RPMI7951 (cell line): Measurements from ENCODE around the gene FRMD4B. TPM values are rescaled to one million over a fixed set of nuclear protein-coding genes. Genes with fewer than 3 reads are reported as not detected.
"Not testable (repeated sequence)": the region's sequence is repeated elsewhere in the genome, so short reads cannot be mapped to it uniquely, and the experiment has no call there.

Experiments
- DNase-seq: peaks from one replicate; pipeline ENCODE4 v3.0.0-alpha.2; 2012; ENCODE audit warnings: low read depth
- total RNA-seq: library from RNA; depleted of rRNA; stranded (reverse); fragments of >200 nt; shearing (Covaris generic); gene quantifications from 2 replicates; pipeline ENCODE4 v1.2.3, GENCODE V29; 2014

FRMD4B gene
- total RNA-seq, 1 experiment from 2014 or later, result 2.6 TPM

DNA sequence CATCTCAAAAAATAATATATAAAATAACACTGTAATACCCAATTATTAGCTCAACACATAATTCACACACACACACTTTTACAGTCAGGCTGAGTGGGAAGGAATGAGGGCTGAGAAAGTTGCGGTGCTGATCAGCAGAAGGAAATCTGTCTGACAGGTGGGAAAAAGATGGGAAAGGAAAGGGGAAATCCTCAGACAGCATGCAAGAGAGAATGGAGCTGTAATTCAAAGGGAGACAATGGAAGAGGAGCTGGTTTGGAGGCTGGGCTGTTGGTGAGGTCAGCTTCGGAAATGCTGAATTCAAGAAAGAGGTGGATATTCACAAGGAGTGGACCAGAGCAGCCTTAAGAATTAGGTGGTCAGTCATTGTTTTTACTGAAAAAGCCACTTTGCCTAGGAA is 141.8 kb downstream of the FRMD4B start:
- no peak for DNase-seq

DNA sequence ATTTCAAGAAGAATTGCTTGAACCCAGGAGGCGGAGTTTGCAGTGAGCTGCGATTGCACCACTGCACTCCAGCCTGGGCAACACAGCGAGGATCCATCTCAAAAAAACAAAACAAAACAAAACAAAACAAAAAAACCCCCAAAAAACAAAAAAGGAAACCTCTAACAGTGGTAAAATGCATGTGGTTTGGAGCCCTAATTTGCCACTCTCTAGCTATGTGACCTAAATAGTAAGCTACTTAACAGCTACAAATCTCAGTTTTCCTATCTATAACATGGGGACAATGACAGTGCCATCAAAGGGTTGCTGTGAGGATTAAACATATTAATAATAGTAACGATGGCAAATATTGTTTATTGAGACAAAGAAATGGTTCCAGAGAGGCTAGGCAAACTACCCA is 144.1 kb downstream of the FRMD4B start:
- no peak for DNase-seq

DNA sequence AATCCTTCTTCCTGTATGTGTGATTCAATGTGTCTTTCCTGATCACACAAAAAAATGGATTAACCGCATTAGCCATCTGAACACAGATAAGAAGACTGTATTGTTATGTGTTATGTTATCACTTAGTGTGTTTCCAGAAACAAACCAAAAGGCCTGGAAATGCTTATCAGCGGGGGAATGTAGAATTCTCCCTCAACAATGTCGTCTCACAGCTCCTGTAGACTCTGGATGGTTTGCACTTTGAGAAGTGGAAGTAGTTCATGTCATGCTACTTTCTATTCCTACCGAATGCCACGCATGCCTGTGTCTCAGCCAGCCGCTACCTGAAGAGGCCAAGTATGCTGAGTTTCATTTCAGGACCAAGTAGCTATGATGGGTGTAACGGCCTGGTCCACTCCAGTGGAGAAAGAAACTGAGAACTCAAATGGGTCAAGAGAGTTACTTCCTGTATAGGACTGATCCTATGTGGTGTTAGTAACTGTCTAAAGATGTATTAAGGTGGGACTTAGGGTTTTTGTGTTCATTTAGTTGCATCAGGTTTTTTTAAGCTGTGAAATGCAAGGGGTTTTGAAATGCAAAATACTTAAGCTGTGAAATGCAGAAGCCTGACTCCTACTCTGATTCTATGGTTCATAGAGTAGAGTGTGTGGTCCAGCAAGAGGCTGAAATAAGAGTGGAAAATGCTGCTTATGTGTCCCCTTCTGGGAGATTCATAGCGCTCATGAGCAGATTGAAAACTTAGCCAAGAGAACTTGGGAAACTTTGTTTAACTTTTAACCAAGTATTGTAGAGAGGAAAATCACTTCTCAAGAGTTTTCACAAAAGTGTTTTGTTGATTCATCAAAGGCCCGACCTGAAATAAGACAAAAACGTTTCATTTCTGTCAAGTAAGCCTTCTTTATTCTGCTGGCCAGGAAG is 145.0 kb downstream of the FRMD4B start:
- no peak for DNase-seq

DNA sequence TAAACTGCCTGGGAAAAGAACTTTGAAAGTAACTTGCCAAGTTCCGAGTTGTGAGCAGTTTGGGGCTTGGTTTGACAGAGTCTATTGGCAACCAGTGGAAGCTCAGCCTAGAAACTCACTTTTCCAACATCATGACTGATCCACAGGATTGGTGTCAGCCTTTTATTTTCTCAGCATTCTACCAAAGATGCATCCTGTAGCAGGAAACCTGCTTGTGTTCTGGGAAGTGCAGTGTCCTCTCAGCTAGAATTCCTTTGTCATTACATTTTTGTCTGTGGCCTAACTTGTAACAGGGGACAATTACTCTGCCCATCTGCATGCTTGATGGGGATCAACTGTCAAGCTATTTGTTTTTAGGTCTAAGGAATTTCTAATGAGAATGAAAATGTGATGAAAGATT is 146.8 kb downstream of the FRMD4B start:
- DNase-seq, result no peak

DNA sequence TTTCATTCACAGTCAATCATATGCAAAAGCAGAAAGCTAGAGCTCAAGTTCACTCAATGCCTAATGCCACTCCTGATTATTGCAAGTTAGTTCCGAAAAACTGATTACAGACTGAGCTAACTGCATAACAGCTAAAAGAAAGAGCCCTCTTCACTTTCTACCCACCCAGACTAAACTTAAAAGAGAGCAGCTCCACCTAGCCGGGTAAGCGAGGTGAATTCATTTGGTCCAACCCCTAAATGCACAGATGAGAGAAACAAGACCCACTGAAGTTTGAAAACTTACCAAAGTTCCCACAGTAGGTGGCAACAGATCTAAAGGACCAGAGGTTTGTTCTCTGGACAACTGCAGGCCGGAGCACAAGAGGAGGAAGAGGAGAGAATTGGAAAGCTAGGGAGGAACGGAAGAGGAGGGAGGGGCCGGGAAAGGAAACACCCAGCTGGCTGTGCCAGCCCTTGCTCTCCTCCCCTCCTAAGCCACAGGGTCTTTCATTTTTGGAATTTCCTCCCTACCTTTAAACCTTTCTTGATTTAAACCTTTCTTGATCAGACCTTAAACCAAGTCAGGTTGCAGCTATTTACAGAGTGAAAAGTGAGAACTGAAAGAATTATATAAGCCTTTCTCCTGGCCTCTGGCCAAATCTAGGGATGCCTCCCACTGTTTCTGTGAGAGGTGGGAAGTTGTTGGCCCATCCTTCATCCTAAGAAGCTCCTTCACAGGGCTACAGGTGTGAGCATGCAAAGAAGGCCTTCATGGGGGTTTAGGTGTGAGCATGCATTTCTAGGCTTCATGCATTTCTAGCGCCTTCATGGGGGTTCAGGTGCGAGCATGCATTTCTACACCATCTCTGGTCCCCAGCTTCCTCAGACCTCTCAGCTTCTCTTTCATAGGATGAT is 148.8 kb downstream of the FRMD4B start:
- DNase-seq, result no peak

DNA sequence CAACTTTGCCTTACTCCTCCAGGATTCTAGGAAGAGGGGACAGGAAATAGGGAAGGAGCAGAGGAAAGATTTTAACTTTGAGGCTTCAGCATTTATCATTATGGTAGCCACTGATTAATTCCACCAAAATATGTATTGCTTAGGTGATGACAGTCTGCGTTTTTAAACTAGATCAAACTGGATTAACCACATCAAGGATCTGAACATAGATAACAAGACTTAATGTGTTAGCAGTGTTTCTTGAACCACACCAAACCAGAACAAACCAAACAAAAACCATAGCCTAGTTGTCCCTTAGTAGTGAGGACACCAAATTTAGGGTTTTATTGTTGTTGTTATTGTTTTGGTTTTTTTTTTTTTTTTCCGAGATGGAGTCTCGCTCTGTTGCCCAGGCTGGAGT is 150.0 kb downstream of the FRMD4B start:
- no peak for DNase-seq

DNA sequence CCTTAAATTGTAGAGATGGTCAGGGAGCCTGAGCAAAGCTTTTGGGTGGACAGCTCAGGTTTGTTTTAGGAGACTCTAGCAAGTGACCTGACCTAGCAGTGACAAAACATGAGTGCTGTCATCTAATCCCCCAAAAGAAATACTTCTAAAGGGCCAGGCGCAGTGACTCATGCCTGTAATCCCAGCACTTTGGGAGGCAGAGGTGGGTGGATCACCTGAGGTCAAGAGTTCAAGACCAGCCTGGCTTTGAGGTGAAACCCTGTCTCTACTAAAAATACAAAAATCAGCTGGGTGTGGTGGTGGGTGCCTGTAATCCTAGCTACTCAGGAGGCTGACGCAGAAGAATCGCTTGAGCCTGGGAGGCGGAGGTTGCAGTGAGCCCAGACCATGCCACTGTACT is 150.7 kb downstream of the FRMD4B start:
- not testable (repeated sequence) for DNase-seq

DNA sequence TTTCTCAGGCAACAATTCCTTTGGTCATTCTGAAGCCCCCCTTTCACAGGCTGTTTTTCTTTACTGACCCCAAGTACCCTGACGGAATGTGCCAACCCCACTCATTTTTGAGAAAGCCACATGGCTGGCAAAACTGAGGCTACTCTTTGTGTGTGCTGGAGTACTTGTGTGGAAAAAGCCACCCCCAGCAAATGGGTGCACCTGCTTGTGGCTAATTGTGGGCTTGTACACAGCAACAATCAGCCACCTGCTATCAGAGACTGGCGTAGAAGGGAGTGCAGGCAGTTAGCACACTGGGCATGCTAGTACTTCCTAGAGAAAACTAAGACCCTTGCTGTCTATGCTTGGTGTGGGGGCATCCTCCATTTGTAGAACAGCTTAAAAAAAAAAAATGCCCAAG is 153.4 kb downstream of the FRMD4B start:
- DNase-seq, result no peak

DNA sequence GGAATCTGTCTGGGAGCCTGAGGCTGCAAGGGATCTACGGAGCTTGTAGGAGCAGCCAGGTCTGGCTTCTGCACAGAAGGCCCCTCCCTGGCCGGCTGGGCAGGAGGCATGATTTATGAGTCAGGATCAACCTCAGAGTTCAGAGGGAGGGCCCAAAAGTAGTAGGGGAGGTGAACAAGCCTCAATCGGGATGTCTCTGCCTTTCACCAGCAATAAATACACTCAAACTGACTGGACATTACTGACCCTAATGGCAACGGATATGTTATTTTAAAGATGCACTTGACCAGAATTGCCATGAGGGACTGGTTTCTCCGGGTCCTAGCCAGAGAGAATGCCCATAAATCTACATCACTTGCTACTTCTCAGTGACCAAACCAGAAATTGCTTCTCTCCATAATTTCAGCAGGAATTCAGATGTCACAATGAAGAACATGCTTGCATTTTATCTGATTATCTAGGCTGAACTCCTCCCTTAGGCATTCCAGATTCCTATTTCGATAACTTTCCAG is 153.9 kb downstream of the FRMD4B start:
- DNase-seq, result peak; percentile 52

DNA sequence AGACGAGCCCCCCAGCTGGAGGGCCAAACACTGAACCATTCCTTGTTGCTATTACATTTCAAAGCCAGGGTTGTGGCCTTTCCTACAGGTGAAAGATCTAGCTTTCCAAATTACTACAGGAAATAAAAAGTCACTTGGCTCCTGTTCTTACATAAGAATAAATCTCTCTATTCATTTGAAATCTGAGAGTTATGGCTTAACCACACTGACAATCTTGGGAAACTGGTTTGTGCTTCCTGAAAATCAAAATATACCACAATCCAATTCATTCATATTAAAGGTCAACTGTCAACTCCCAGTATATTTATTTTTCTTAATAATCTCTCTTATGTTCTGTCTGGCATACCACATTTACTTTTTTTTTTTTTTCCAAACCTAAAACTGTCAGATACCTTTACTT is 159.8 kb downstream of the FRMD4B start:
- no peak for DNase-seq

DNA sequence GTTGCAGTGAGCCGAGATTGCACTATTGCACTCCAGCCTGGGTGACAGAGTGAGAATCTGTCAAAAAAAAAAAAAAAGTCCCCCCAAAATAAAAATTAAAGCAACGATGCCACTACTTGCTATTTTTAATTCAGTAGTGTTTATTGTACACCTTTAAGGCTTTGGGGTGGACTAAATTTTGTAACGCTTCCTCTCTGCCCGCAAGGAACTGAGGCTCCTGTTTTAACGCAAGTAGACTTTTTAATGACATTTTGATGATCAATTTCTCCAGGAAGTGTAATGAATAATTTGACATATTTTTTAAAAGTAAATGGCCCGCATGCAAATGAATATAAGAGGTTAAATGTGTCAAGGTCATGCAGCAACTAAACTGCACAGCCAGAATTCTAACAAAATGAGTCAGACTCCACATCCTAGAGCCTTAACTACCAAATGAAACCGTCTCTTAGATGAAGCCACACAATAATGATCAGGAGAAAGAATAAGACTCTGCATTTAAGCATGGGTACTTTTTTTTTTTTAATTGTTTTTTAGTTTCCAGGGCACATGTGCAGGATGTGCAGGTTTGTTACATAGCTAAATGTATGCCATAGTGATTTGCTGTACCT is 166.7 kb downstream of the FRMD4B start:
- DNase-seq, result no peak

DNA sequence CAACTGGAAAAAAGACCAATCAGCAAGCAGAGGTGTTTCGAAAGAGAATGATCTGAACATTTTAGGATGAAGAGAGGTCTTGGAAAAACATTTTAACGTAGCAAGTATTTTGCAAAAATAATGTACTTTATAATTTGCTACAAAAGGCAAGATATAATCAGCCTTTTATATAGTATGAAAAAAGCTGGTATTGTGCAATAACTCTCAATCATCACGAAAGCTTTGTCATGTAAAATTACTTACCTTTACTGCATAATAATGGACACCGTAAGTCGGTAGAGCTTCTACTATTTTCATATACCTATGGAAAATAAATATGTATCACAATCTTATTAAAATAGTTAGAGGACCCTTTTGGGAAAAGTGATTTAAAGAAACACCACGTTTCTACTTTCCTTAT is 167.8 kb downstream of the FRMD4B start:
- DNase-seq, result no peak

DNA sequence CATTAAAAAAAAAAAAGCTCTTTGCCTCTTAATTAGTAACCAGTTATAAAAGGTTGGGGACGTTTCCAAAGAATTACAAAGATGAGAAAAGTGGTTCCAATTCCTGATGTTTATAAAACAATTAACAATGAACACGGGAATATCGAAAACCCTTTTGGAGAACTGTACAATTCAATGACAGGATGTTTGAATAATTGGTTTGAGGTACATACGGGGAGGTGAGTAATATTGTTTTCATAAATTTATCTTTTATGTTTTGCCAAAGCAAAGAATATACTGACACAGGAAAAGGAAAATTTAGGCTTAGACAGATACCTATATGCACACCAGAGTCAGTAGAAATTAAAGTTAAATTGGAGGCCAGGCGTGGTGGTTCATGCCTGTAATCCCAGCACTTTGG is 168.9 kb downstream of the FRMD4B start:
- DNase-seq, result no peak

DNA sequence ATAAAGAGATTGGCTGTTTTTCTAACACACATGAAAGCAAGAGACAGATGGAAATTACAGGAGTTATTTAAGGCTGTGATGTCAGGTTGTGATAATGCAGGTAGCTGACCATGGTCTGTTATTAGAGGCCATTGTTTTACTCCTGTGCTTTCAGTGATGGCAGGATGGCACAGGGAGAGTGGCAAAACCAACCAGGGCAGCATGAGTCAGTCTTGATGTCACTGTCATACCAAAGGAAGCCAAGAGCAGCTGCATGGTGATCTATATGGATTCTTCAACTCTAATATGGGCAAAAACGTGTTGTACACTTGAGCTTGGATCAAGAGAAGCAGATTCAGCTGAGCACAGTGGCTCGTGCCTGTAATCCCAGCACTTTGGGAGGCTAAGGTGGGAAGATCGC is 171.6 kb downstream of the FRMD4B start:
- peak; percentile 21 for DNase-seq

DNA sequence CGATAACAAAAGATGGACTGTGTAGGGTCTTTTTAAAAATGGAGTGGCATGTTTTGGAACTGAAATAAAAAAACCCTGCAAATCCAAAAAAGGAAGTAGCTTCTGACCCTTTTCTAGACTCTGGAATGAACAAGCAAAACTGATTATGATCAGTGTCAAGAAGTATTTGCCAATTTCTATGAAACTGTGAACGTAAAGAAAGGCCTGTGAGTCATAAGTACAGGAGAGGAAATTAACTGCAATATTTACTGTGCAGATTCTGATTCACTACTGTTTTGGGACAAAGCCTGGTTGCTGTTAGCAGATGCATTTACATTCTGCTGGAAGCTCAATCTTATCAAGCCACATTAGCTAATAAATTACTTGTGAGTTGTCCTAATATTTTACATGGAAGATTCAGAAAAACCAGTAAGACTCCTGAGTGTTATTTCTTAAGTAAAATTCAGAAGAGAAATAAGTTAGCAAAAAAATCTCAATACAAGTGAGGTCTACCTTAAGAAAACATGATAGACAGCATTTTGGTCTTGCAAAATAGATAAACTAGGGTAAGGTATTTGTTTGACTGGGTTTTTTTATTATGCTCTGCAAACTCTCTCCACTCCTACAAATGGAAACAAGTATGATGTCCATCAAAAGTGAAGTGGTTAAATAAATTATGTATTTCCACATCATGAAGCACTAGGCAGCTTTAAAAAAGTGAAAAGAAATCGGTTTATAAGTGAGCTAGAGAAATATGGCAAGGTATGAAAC is 173.3 kb downstream of the FRMD4B start:
- DNase-seq, result peak; percentile 68

DNA sequence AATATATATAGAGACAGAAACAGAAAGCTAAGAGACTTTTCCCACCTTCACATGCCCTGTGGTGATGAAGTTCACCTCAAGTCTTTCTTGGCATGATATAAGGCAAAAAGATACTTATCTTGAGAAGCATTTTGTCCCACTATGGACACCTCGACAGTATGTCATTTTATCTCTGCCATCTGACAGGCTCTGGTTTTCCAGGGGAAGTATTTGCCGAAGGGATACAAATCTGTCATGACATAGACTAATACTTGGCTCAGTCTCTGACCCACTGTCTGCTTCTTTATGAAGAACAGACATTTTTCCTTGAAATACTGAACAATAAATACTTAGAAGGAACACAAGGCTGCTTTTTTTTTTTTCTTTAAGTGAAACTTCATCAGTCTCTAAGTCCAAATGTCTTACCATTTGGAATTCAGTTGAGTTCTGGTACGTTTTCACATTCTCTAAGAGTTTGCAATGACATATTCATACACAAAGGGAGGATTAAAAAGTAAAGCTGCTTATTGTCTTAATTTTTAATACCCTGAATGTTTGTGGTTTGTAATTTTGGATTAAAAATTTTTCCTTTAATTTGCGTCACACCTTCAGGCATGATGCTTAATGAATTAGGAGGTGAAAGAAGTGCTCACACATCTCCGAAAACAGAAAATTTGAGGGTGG is 175.7 kb downstream of the FRMD4B start:
- DNase-seq, result peak; percentile 16

DNA sequence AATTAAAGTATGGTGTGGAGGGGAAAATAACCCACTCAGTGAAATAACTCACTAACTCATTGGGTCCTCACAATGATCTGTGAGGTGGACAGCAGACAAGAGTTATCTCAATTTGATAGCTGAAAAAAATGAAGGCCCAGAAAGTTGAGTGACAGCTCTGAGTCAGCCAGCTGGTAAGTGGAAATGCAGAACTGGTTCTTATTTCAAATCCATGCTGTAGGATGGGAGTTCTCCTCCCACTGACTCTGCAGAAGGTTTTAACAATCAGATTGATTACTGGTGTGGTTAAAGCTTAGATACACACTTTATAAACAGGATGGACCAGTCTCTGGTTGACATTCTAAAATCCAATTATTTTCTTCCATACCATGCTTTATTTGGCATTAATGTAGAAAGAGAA is 176.5 kb downstream of the FRMD4B start:
- DNase-seq, result no peak

DNA sequence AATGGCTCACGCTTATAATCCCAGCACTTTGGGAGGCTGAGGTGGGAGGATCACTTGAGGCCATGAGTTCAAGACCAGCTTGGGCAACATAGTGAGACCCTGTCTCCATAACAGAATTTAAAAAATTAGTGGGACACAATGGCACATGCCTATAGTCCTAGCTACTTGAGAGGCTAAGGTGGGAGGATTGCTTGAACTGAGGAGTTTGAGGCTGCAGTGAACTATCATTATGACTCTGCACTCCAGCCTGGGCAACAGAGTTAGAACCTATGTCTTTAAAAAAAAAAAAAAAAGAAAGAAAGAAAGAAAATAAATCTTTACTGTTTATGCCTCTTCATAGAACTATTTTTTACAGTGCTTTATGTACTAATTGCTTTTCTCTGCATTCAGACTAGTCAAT is 178.9 kb downstream of the FRMD4B start:
- no peak for DNase-seq

DNA sequence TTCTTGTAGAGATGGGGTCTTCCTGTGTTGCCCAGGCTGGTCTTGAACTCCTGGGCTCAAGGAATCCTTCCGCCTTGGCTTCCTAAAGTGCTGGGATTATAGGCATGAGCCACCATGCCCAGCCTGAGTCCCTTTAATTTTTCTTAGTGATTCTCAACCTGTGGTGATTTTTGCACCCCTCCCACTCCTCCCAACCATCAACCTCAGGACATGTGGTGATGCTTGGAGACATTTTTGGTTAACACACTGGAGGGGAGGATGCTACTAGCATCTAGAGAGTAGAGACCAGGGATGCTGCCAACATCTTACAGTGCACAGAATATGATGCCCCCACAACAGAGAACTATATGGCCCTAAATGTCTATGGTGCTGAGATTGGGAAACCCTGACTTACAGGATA is 180.5 kb downstream of the FRMD4B start:
- DNase-seq, result no peak

DNA sequence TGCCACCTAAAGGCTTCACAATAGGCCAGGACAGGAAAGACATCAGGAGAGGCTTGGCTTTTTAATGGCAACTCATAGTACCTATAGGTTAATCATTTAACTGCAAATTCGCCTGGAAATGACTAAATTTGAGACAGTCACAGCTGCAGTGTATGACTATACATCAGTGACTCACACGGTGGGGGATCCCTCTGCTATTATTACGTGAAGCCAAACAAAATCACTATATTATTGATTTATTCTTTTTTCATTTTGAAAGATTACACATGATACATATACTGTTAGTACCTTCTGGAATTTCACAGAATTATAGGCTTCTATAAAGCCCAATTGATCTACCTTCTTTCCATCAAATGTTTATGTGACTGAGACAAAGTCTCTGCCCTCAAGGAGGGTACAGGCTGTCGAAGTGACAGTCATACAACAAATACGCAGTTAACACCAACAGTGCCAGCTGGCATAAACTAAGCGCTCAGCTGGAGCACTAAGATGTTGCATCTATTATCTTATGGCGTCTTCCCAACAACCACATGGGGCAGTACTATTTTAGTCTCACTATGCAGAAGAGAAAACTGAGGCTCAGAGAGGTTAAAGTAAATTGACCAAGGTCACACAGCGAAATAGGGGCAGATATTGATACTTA is 181.5 kb downstream of the FRMD4B start:
- no peak for DNase-seq
